Measurements from ENCODE around the gene DCLRE1B. TPM values are rescaled to one million over a fixed set of nuclear protein-coding genes. Genes with fewer than 3 reads are reported as not detected.

Gene DCLRE1B
- total RNA-seq, 1 donor from 2014 or later, result 21.5 TPM

DNA sequence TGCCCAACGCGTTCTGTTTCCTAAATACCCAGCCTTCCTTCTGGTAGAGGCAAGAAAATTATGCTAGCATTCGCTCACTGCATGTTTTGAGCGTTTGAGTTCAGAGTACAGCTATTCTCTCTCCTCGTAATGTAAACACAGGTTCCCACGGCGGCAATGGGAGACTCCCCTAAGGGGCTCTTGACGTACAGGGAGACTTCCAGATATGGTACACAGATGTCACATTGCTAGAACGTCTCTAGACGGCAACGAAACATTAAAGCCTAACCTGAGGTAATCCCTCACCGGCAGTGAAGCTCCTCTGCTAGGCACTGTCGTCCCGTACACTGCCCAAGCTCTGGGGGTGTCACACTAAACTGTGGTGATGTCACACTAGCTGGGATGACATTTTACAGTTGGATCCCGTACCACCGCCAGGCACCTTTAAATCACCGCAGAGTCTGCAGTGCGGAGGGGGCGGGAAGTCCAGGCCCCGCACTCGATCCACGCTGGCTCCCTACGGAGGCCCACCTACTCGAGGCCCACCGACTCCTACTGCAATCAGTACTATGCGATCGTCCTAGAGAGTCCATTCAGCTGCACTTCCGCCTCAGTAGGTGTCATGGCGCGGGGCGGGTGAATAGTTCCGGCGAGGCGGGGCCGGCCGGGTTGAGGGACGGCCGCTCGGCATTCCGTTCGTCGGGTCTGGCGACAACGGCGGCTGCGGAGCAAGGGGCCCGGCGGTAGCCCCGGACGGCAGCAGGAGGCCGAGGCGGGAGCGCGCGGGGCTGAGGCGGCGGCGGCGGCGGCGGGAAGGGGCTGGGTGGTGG lies 24.0 kb downstream of the DCLRE1B start, which contains the start of gene HIPK1:
TSS of gene HIPK1 (plus strand) at position 384 of the 809 bp plus-strand sequence.
- H3K36me3 Mint-ChIP-seq (ENCODE audit: low read depth), result no peaks in the 10 kb centered on the region

DNA sequence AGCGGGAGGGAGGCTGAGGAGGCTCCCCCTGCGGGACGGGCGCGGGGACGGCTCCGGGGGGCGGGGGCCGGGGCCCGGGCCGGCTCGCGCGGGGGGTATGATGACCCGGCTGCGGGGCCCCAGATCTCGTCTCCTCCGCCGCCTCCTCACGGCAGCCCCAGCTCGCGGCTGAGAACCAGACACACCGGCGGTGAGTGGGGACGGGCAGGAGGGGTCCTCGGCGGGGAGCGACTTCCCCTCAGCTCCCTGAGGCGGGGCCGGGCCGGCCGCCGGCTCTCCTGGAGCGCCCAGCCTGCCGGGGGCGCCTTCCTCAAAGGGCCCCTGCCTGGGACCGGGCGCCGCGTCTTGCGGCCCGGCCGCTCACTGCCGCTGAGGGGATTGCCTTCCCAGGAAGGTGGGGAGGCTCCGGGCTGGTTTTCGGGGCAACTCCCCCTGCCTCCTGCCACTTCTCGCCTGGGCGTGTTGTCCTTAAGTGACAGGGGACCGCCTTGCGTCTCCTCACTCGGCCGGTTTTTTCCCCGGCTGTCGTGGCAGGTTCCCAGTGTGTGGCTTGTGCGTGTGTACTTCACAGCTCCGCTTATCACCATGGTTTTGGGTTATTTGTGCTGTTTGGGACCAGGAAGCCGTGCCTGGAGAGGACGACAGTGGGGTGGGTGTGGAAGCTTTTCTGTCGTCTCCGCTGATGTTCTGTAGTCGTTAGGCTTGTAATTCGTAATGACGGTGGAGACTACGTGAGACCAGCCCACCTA lies 24.8 kb downstream of the DCLRE1B start:
- no peaks in the 10 kb centered on the region for H3K36me3 Mint-ChIP-seq (ENCODE audit: low read depth)
- H3K27ac Mint-ChIP-seq (ENCODE audit: unreplicated experiment), result no peak overlapping the region
- H3K27me3 Mint-ChIP-seq (ENCODE audit: low read depth), result peaks cover 12% of the 10 kb centered on the region
- DNase-seq (ENCODE audit: low read depth, low spot score), result peak; percentile 32
- TF ChIP-seq, protein P1, sequence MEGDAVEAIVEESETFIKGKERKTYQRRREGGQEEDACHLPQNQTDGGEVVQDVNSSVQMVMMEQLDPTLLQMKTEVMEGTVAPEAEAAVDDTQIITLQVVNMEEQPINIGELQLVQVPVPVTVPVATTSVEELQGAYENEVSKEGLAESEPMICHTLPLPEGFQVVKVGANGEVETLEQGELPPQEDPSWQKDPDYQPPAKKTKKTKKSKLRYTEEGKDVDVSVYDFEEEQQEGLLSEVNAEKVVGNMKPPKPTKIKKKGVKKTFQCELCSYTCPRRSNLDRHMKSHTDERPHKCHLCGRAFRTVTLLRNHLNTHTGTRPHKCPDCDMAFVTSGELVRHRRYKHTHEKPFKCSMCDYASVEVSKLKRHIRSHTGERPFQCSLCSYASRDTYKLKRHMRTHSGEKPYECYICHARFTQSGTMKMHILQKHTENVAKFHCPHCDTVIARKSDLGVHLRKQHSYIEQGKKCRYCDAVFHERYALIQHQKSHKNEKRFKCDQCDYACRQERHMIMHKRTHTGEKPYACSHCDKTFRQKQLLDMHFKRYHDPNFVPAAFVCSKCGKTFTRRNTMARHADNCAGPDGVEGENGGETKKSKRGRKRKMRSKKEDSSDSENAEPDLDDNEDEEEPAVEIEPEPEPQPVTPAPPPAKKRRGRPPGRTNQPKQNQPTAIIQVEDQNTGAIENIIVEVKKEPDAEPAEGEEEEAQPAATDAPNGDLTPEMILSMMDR (conservative IDR thresholded peaks at IDR 0.05), result no peak
- H3K4me3 Mint-ChIP-seq, result peak overlapping the region; percentile 96
- peaks cover 48% of the 10 kb centered on the region for H3K4me1 Mint-ChIP-seq
- no peaks in the 10 kb centered on the region for H3K9me3 Mint-ChIP-seq

More for the DNA sequence above, 24.0 kb downstream of the DCLRE1B start, which contains the start of gene HIPK1:
- H3K27me3 Mint-ChIP-seq (ENCODE audit: low read depth), result peaks cover 19% of the 10 kb centered on the region
- TF ChIP-seq, protein P1 (conservative IDR thresholded peaks at IDR 0.05), result no peak
- H3K4me3 Mint-ChIP-seq, result peak within 1 kb of the TSS; percentile 98
- peak; percentile 93 for DNase-seq (ENCODE audit: low read depth, low spot score)
- H3K4me1 Mint-ChIP-seq, result peaks cover 47% of the 10 kb centered on the region
- peak within 1 kb of the TSS; percentile 98 for H3K27ac Mint-ChIP-seq (ENCODE audit: unreplicated experiment)
- no peaks in the 10 kb centered on the region for H3K9me3 Mint-ChIP-seq

- peaks cover 48% of the 10 kb centered on the region for H3K4me1 Mint-ChIP-seq
- TF ChIP-seq, protein P1 (conservative IDR thresholded peaks at IDR 0.05), result no peak
- no peaks in the 10 kb centered on the region for H3K36me3 Mint-ChIP-seq (ENCODE audit: low read depth)
- no peaks in the 10 kb centered on the region for H3K9me3 Mint-ChIP-seq
- peaks cover 7% of the 10 kb centered on the region for H3K27me3 Mint-ChIP-seq (ENCODE audit: low read depth)
- H3K27ac Mint-ChIP-seq (ENCODE audit: unreplicated experiment), result peak overlapping the region; percentile 15
- DNase-seq (ENCODE audit: low read depth, low spot score), result no peak
- H3K4me3 Mint-ChIP-seq, result peak overlapping the region; percentile 96
Observed at GRCh38 chr1:113930499-113931161, 25.5 kb downstream of the DCLRE1B start.

GRCh38 chr1:113931451-113931851 lies 26.3 kb downstream of the DCLRE1B start:
- Mint-ChIP-seq H3K27ac (ENCODE audit: unreplicated experiment) (no peak overlapping the region), H3K27me3 (ENCODE audit: low read depth) (peaks cover 3% of the 10 kb centered on the region), H3K4me3 (peak overlapping the region; percentile 96), H3K4me1 (peaks cover 48% of the 10 kb centered on the region), H3K36me3 (ENCODE audit: low read depth) (no peaks in the 10 kb centered on the region), H3K9me3 (no peaks in the 10 kb centered on the region)
- TF ChIP-seq, protein P1 (conservative IDR thresholded peaks at IDR 0.05), result no peak
- no peak for DNase-seq (ENCODE audit: low read depth, low spot score)

DNA sequence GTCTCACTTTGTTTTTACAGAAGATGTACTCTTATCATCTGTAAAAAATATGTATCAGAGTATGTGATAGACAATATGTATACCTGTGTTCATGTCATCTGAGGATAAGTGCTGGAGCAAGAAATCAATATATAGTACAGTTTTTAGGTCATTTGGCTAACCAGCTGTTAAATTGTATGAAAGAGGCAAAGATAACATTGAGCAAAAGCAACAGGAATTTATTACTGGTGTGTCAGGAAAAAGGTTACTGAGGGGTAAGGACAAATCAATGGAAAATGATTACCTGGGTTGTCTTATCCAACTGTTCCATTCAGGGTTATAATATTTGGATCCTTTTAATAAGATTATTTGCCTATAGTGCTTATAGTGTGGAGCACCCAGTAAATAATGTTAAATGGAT lies 28.9 kb downstream of the DCLRE1B start:
- H3K4me3 Mint-ChIP-seq, result peak overlapping the region; percentile 10
- DNase-seq (ENCODE audit: low read depth, low spot score), result no peak
- TF ChIP-seq, protein P1 (conservative IDR thresholded peaks at IDR 0.05), result no peak
- H3K9me3 Mint-ChIP-seq, result no peaks in the 10 kb centered on the region
- H3K27me3 Mint-ChIP-seq (ENCODE audit: low read depth), result no peaks in the 10 kb centered on the region
- H3K36me3 Mint-ChIP-seq (ENCODE audit: low read depth), result no peaks in the 10 kb centered on the region
- H3K27ac Mint-ChIP-seq (ENCODE audit: unreplicated experiment), result no peak overlapping the region
- H3K4me1 Mint-ChIP-seq, result peaks cover 47% of the 10 kb centered on the region

Data from neural crest cell (in vitro differentiated cells).